ENCODE results near the gene HYAL2. TPM values are rescaled to one million over a fixed set of nuclear protein-coding genes. Genes with fewer than 3 reads are reported as not detected.

HYAL2 gene, protein sequence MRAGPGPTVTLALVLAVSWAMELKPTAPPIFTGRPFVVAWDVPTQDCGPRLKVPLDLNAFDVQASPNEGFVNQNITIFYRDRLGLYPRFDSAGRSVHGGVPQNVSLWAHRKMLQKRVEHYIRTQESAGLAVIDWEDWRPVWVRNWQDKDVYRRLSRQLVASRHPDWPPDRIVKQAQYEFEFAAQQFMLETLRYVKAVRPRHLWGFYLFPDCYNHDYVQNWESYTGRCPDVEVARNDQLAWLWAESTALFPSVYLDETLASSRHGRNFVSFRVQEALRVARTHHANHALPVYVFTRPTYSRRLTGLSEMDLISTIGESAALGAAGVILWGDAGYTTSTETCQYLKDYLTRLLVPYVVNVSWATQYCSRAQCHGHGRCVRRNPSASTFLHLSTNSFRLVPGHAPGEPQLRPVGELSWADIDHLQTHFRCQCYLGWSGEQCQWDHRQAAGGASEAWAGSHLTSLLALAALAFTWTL
- 100 to 1,000 TPM in 1 of 5 donors, 10 to 100 TPM in 4; 67.8 to 113 (median 77.3) TPM for polyA plus RNA-seq (ENCODE audit: insufficient read depth in 1 of 5, insufficient read length in 5 of 5, low replicate concordance in 1 of 5)
- long read RNA-seq, donor 1, full-length matches to known transcripts = 91 of 99 reads
- long read RNA-seq, donor 1, partial matches to known transcripts = 8 of 99 reads
- long read RNA-seq, donor 1, other reads (novel, unspliced or antisense) = 0 of 99 reads
- long read RNA-seq, donor 2, full-length matches to known transcripts = 37 of 37 reads
- long read RNA-seq, donor 2, partial matches to known transcripts = 0 of 37 reads
- long read RNA-seq, donor 2, other reads (novel, unspliced or antisense) = 0 of 37 reads
- long read RNA-seq, donor 3, full-length matches to known transcripts = 57 of 86 reads
- long read RNA-seq, donor 3, partial matches to known transcripts = 29 of 86 reads
- long read RNA-seq, donor 3, other reads (novel, unspliced or antisense) = 0 of 86 reads
- long read RNA-seq, donor 4, full-length matches to known transcripts = 37 of 37 reads
- long read RNA-seq, donor 4, partial matches to known transcripts = 0 of 37 reads
- long read RNA-seq, donor 4, other reads (novel, unspliced or antisense) = 0 of 37 reads
- long read RNA-seq, donor 5, full-length matches to known transcripts = 78 of 78 reads
- long read RNA-seq, donor 5, partial matches to known transcripts = 0 of 78 reads
- long read RNA-seq, donor 5, other reads (novel, unspliced or antisense) = 0 of 78 reads
- long read RNA-seq, donor 6, full-length matches to known transcripts = 60 of 60 reads
- long read RNA-seq, donor 6, partial matches to known transcripts = 0 of 60 reads
- long read RNA-seq, donor 6, other reads (novel, unspliced or antisense) = 0 of 60 reads
- long read RNA-seq, donor 7, full-length matches to known transcripts = 57 of 57 reads
- long read RNA-seq, donor 7, partial matches to known transcripts = 0 of 57 reads
- long read RNA-seq, donor 7, other reads (novel, unspliced or antisense) = 0 of 57 reads
- long read RNA-seq, donor 8, full-length matches to known transcripts = 27 of 32 reads
- long read RNA-seq, donor 8, partial matches to known transcripts = 5 of 32 reads
- long read RNA-seq, donor 8, other reads (novel, unspliced or antisense) = 0 of 32 reads

GRCh38 chr3:50322386-50323091 is at the start of gene HYAL2:
TSS of gene HYAL2 (minus strand) at chr3:50322745. CDS start at chr3:50320489, 2,256 bp downstream.
- no peak for DNase-seq

GRCh38 chr3:50371133-50371685 is 48.7 kb upstream of the HYAL2 start:
- no peak for DNase-seq

DNA sequence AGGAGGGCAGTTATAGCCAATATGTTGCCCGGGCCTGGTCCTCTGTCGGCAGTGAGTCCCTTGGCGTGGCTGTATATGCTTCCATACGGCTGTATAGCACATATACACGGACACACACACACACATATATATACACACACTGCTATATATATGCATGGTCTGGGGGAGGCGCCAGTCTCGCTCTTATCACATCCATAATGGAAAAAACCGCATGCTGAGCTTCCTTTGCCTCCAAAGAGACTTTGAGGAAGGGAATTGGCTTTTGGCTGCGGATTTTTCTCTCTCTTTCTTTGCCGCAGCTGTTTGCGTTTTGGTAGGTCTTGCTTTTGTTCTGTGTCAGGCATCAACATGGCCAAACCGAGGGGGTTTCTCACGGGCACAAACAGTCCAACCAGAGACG is 48.0 kb upstream of the HYAL2 start:
- no peak for DNase-seq

- no peak for DNase-seq
Observed at GRCh38 chr3:50369012-50369670, 46.6 kb upstream of the HYAL2 start.

DNA sequence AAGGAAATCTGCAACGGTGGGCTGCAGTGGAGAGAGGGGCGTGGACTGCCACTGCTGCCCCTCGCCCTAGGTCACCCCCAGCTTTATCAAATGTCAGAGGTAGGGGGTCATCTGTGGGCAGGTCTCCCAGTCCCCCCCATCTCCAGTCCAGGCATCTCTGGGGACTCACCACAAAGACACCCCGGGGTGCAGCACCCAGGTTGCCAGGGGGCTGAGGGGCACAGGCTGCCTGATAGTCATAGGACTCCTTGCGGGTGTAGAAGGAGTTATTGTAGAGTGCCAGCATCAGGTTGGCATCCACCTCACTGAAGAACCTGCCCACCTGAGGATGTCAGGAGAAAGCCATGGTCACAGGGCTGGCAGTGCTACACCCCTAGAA is 43.3 kb upstream of the HYAL2 start:
- no peak for DNase-seq

GRCh38 chr3:50365080-50365841 is 42.7 kb upstream of the HYAL2 start:
- DNase-seq = peak; percentile 56 to 65

GRCh38 chr3:50364573-50365079 is 42.1 kb upstream of the HYAL2 start:
- no peak for DNase-seq

DNA sequence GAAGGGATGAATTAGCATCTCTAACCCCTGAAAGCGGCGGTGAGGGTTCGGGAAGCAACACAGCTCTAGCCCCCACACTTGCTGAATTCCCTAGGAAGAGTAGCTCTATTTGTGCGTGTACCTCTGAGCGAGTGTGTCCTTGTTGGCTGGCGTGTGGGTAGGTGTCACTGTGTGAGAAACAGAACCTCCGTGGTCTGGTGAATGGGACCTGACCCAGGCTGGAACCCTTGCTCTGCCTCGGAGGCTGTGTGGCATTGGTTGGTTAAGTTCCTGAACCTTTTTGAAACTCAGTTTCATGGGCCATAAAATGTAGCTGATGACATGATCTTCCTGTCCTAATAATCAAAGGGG is 37.2 kb upstream of the HYAL2 start:
- no peak for DNase-seq

DNA sequence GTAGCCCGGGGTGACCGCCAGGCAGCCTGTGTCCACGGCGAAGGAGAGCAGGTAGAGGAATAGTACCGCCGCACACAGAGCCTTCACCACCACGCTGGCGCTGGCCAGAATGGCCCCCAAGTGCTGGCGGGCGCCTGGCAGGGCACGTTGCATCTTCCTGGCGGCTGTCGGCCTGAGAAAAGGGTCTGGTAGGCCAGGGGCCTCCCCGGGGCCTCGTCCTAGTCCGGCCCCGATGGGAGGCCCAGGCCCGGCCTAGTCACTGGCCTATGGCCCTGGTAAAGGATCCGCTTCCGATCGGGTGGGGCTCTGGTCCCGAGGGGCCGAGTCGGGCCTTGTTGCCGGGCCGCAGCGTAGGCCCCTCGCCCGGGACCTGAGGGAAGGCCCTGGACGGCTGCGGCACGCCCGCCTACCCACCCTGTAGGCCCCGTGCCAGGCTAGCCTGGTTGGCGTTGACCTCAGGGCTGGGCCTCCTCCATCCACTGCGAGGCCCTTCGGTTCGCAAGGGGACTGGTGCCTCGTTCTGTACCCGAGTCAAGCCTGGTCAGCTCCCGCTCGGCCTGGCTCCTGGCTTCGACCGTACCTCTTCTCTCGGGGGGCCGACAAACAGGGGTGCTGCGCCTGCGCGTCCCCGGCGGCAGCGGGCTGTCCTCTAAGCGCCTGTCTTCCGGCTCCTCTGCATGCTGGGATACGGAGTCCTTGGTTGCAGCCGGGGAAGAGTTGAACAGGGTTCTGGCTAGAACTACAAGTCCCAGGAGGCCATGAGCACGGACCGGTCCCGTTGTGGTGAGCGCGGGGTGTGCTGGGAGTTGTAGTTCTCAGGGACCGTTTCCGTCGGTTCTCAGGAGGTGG is 36.6 kb upstream of the HYAL2 start, which contains the start of gene TMEM115:
Gene TMEM115, minus strand, starts transcription at position 611 of the 849 bp plus-strand sequence. Its CDS starts 458 bp downstream, at position 153.
- peak; percentile 94 to 95 for DNase-seq

DNA sequence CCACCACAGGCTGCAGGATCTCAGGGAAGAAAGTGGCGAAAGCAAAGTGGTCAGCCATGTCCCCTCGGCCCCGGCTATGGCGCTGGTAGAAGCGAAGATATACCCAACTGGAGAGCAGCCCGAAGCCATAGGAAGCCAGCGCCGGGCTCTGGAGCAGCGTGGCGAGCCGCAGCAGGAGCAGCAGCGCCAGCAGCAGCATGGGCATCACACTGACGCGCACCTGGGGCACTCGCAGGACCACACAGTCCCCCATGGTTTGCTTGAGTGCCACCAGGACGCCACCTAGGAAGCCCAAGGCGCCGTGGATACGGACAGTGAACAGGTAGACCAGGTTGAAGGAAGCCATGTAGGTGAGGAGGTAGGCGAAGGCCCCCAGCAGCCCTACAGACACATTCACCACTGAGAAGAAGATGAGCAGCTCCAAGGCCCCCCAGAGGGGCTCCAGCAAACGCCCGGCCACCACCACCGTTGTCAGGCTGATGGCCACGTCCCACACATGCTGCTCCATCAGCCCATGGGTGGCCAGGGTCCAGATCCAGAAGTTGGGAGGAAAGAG is 35.9 kb upstream of the HYAL2 start:
- no peak for DNase-seq

DNA sequence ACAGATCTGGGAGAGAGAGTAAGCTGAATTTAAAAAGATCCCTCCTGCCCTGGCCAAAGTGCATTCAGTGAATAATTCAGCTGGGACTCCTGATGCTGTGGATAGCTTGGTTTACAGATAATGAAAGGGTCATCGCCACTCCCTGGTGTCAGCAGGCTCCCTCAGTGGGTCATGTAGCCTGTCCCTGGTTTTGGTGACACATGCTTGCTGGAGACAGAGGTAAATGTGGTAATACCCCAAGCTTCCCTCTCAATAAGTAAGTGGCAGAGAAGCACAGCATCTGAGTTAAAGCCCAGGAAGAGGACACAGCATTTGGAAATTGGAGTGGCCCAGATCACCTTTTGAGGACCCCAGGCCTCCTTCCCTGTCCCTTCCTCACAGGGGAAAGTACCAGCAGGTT is 34.9 kb upstream of the HYAL2 start:
- no peak for DNase-seq

DNA sequence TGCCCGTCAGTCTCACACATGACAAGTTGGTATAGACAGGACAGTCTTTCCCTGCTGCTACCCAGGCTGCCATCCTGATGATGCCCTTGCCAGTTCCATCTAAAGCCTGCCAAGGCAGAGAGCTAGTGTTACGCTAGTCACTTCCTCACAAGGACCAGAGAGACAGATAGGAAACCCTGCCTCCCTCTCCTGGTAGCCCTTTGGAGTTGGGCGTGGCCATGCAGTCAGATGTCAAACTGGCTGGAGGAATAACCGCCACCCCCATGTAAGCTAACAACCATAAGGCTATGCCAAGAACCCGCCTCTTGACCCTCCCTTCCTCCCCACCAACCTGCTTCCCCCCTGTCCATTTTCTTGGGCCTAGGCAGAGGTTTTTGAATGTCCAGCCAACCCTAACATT is 34.0 kb upstream of the HYAL2 start:
- DNase-seq = no peak

- DNase-seq = no peak
Observed at GRCh38 chr3:50355829-50356552, 33.4 kb upstream of the HYAL2 start.

- no peak for DNase-seq
Observed at GRCh38 chr3:50354850-50355249, 32.3 kb upstream of the HYAL2 start.

GRCh38 chr3:50354186-50354764 is 31.7 kb upstream of the HYAL2 start:
- no peak for DNase-seq
